ENCODE measurements around the gene TET1. TPM values are rescaled to one million over a fixed set of nuclear protein-coding genes. Genes with fewer than 3 reads are reported as not detected.

The TET1 gene
- total and polyA plus RNA-seq, 2 of the 13 experiments (the other 11 are each of a cell fraction or from before 2014, with no cell fraction given), result 6.9 to 7.3 TPM

DNA sequence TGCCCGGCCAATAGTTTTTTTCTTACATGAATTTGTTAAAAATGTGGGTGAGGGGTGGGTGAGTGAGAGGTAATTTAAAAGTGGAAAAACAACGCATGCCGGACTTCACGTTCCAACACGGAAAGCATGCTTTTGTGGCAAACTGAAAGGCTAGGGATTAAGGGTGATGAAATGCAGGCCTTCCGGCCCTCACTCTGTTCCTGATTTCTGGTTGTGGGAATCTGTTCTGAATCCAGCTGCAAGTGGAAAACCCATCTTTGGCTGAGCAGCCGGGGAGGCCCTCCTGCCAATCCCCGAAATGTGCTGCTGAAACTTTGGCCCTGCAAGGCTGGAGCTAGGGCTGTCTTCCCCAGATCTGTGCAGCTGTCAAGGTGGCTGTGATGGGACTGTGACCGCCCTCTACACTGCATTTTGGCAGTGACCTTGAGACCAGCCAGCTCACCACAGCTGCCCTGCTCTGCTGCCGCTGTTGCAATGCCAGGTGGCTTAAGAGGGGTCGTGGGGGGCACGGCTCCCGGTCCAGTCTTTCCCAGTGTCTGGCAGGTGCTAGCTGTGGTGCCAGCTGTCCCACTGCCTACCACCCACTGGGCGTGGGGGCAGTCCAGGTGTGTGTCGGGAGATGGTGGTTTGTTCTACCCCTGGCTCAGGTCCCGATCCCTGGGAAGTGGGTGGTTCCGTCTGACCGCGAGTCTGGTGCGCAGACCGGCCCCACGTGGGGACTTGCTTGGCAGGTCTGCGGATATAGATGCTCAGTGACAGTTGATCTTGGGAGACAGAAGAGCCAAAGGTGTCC is 39.0 kb downstream of the TET1 start:
- ChIA-PET POLR2A (interaction anchor here (1.0 to 4.5 kb wide), 5 partner anchors 39 to 299 kb away, joined by 3 to 93 read pairs (median 4); partner anchors contain the start of genes HNRNPH3 and TET1), CTCF (ENCODE audit: low intra/inter-chr PET ratio, low total read pairs) (no interaction called here)
- peaks cover 30% of the 10 kb centered on the region for H3K79me2 ChIP-seq (ENCODE audit: insufficient read depth, low read length)
- H3K9ac ChIP-seq (ENCODE audit: insufficient read depth, low read depth, low read length), result peak overlapping the region; percentile 46
- FAIRE-seq, result no peak
- peak; percentile 74 for ATAC-seq
- no peaks in the 10 kb centered on the region for H3K27me3 ChIP-seq (ENCODE audit: control insufficient read depth in 1 of 2, insufficient read depth in 2 of 2, low read length in 2 of 2)
- no TSS peak for BruUV-seq (replicated peaks)
- peaks cover 72% of the 10 kb centered on the region for H3K4me1 ChIP-seq (ENCODE audit: insufficient read depth, low read length)
- H4K20me1 ChIP-seq (ENCODE audit: insufficient read depth, low read length), result no peaks in the 10 kb centered on the region
- H3K4me2 ChIP-seq (ENCODE audit: low read depth, low read length), result peak overlapping the region; percentile 95
- peak overlapping the region; percentile 39 to 76 (median 58) for H3K4me3 ChIP-seq (replicated peaks in 1 of 3; ENCODE audit: insufficient read depth in 1 of 3, low read depth in 2 of 3, low read length in 3 of 3)
- H3K9me3 ChIP-seq (ENCODE audit: low read length), result no peaks in the 10 kb centered on the region
- DNase-seq (ENCODE audit: low spot score), result peak; percentile 56
- no peak overlapping the region for H2AFZ ChIP-seq (ENCODE audit: low read length)
- H3K36me3 ChIP-seq (replicated peaks in 1 of 2; ENCODE audit: control insufficient read depth in 1 of 2, insufficient read depth in 2 of 2, low read length in 2 of 2), result peaks cover 3% of the 10 kb centered on the region in 2 experiments; a peak in 4 of 5 replicates
- intact Hi-C loops (cut with micrococcal nuclease; ENCODE audit: unreplicated experiment), result no loop called here
- 9% methylated on average over 14 of the region's 23 CpGs for WGBS (ENCODE audit: low lambda C conversion rate)
- in situ Hi-C loops (cut with HindIII; ENCODE audit: extremely low pct_ligation_motif_present, low pct_unique_long_range_greater_than_20kb), result no loop called here
- H3K27ac ChIP-seq (ENCODE audit: extremely low read length, insufficient read depth, low read length), result peak overlapping the region; percentile 81
- peak; percentile 43; the same call in 1 of the 2 replicates for TF ChIP-seq DMAP1 (CRISPR knock-in tag; IDR thresholded peaks at IDR 0.05)
- no peak for TF ChIP-seq ZNF282 (IDR thresholded peaks at IDR 0.05; ENCODE audit: partially characterized antibody)
- no peak for TF ChIP-seq ZNF607 (CRISPR knock-in tag; IDR thresholded peaks at IDR 0.05; ENCODE audit: borderline replicate concordance)
- peak; percentile 15 for TF ChIP-seq CEBPG (CRISPR knock-in tag; IDR thresholded peaks at IDR 0.05)
- TF ChIP-seq SIX4 (CRISPR knock-in tag; IDR thresholded peaks at IDR 0.05), result no peak
- TF ChIP-seq, protein P1, sequence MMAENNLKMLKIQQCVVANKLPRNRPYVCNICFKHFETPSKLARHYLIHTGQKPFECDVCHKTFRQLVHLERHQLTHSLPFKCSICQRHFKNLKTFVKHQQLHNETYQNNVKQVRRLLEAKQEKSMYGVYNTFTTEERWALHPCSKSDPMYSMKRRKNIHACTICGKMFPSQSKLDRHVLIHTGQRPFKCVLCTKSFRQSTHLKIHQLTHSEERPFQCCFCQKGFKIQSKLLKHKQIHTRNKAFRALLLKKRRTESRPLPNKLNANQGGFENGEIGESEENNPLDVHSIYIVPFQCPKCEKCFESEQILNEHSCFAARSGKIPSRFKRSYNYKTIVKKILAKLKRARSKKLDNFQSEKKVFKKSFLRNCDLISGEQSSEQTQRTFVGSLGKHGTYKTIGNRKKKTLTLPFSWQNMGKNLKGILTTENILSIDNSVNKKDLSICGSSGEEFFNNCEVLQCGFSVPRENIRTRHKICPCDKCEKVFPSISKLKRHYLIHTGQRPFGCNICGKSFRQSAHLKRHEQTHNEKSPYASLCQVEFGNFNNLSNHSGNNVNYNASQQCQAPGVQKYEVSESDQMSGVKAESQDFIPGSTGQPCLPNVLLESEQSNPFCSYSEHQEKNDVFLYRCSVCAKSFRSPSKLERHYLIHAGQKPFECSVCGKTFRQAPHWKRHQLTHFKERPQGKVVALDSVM (CRISPR knock-in tag; IDR thresholded peaks at IDR 0.05), result peak; percentile 79; the same call in 1 of the 2 replicates
- 0 out of 2 replicates have a peak, but pooled peaks have one; percentile 47 for TF ChIP-seq BCL6 (CRISPR knock-in tag; IDR thresholded peaks at IDR 0.05)
- TF ChIP-seq XBP1 (CRISPR knock-in tag; IDR thresholded peaks at IDR 0.05), result no peak
- peak; percentile 86 for TF ChIP-seq XRCC5 (optimal IDR thresholded peaks at IDR 0.05; ENCODE audit: low read length)
- TF ChIP-seq ZNF546 (CRISPR knock-in tag; conservative IDR thresholded peaks at IDR 0.05), result no peak
- TF ChIP-seq, protein P2, sequence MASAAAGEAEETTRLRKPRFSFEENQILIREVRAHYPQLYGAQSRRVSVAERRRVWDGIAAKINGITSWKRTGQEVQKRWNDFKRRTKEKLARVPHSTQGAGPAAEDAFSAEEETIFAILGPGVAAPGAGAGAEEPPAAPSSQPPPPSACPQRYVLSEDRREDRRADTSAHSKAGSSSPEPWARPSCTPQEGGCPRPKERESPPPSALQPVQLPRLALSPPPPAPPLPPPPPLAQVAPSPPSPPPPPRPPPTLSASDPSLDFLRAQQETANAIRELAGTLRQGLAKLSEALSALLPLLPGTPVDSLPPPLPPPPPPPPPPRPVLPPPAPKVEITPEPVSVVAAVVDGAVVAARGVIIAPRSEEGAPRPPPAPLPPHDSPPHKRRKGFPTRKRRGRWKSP (CRISPR knock-in tag; IDR thresholded peaks at IDR 0.05), result no peak
- TF ChIP-seq ONECUT2 (CRISPR knock-in tag; IDR thresholded peaks at IDR 0.05), result no peak
- no peak for TF ChIP-seq ZNF652 (CRISPR knock-in tag; IDR thresholded peaks at IDR 0.05; ENCODE audit: borderline replicate concordance, low read depth)
- no peak for TF ChIP-seq ZNF773 (CRISPR knock-in tag; IDR thresholded peaks at IDR 0.05; ENCODE audit: borderline replicate concordance)
- 0 out of 2 replicates have a peak, but pooled peaks have one; percentile 35 for TF ChIP-seq DNMT3B (CRISPR knock-in tag; conservative IDR thresholded peaks at IDR 0.05)
- no peak for TF ChIP-seq DPF2 (CRISPR knock-in tag; IDR thresholded peaks at IDR 0.05; ENCODE audit: borderline replicate concordance, low read depth)
- 0 out of 2 replicates have a peak, but pooled peaks have one; percentile 13 for TF ChIP-seq TMF1 (CRISPR knock-in tag; IDR thresholded peaks at IDR 0.05; ENCODE audit: low read depth)
- no peak for TF ChIP-seq TBL1XR1 (IDR thresholded peaks at IDR 0.05; ENCODE audit: borderline replicate concordance, low read length, partially characterized antibody)
- TF ChIP-seq ZNF777 (CRISPR knock-in tag; IDR thresholded peaks at IDR 0.05), result peak; percentile 47; the same call in 1 of the 2 replicates
- TF ChIP-seq RARA (CRISPR knock-in tag; IDR thresholded peaks at IDR 0.05), result no peak
- TF ChIP-seq, protein P3, sequence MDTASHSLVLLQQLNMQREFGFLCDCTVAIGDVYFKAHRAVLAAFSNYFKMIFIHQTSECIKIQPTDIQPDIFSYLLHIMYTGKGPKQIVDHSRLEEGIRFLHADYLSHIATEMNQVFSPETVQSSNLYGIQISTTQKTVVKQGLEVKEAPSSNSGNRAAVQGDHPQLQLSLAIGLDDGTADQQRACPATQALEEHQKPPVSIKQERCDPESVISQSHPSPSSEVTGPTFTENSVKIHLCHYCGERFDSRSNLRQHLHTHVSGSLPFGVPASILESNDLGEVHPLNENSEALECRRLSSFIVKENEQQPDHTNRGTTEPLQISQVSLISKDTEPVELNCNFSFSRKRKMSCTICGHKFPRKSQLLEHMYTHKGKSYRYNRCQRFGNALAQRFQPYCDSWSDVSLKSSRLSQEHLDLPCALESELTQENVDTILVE (CRISPR knock-in tag; IDR thresholded peaks at IDR 0.05), result no peak

All from HepG2 (cell line).